ENCODE results near the gene RPS6KA5. TPM values are rescaled to one million over a fixed set of nuclear protein-coding genes. Genes with fewer than 3 reads are reported as not detected.
"Not testable (repeated sequence)": the region's sequence is repeated elsewhere in the genome, so short reads cannot be mapped to it uniquely, and the experiment has no call there.

RPS6KA5 gene
- total RNA-seq, 1 donor from 2014 or later, result 3.3 TPM

GRCh38 chr14:90939252-90939795 lies 121.1 kb downstream of the RPS6KA5 start:
- DNase-seq (ENCODE audit: low read depth), result not testable (repeated sequence)

GRCh38 chr14:90938615-90939014 lies 121.8 kb downstream of the RPS6KA5 start:
- no peak for DNase-seq (ENCODE audit: low read depth)

GRCh38 chr14:90936757-90937440 lies 123.5 kb downstream of the RPS6KA5 start:
- DNase-seq (ENCODE audit: low read depth), result no peak

GRCh38 chr14:90924621-90925340 lies 135.7 kb downstream of the RPS6KA5 start:
- DNase-seq (ENCODE audit: low read depth), result peak; percentile 41

- DNase-seq (ENCODE audit: low read depth), result peak; percentile 3
Observed at GRCh38 chr14:90922141-90922540, 138.3 kb downstream of the RPS6KA5 start.

- DNase-seq (ENCODE audit: low read depth), result no peak
Observed at GRCh38 chr14:90911121-90911520, 149.3 kb downstream of the RPS6KA5 start.

GRCh38 chr14:90907178-90907577 lies 153.3 kb downstream of the RPS6KA5 start:
- no peak for DNase-seq (ENCODE audit: low read depth)

GRCh38 chr14:90905531-90905930 lies 154.9 kb downstream of the RPS6KA5 start:
- DNase-seq (ENCODE audit: low read depth), result no peak

GRCh38 chr14:90903101-90903500 lies 157.3 kb downstream of the RPS6KA5 start:
- DNase-seq (ENCODE audit: low read depth), result peak; percentile 54

GRCh38 chr14:90900476-90901083 lies 159.9 kb downstream of the RPS6KA5 start:
- peak; percentile 18 for DNase-seq (ENCODE audit: low read depth)

- no peak for DNase-seq (ENCODE audit: low read depth)
Observed at GRCh38 chr14:90897022-90897421, 163.4 kb downstream of the RPS6KA5 start.

- no peak for DNase-seq (ENCODE audit: low read depth)
Observed at GRCh38 chr14:90894241-90894640, 166.2 kb downstream of the RPS6KA5 start.

- DNase-seq (ENCODE audit: low read depth), result no peak
Observed at GRCh38 chr14:90893510-90893909, 166.9 kb downstream of the RPS6KA5 start.

GRCh38 chr14:90892970-90893369 lies 167.5 kb downstream of the RPS6KA5 start:
- no peak for DNase-seq (ENCODE audit: low read depth)

- DNase-seq (ENCODE audit: low read depth), result no peak
Observed at GRCh38 chr14:90891326-90891725, 169.1 kb downstream of the RPS6KA5 start.

- no peak for DNase-seq (ENCODE audit: low read depth)
Observed at GRCh38 chr14:90890322-90891020, 170.0 kb downstream of the RPS6KA5 start.

- no peak for DNase-seq (ENCODE audit: low read depth)
Observed at GRCh38 chr14:90886297-90886815, 174.1 kb downstream of the RPS6KA5 start.

- no peak for DNase-seq (ENCODE audit: low read depth)
Observed at GRCh38 chr14:90883782-90884181, 176.7 kb downstream of the RPS6KA5 start.

GRCh38 chr14:90883197-90883596 lies 177.2 kb downstream of the RPS6KA5 start:
- no peak for DNase-seq (ENCODE audit: low read depth)

GRCh38 chr14:90880282-90880681 lies 180.2 kb downstream of the RPS6KA5 start:
- no peak for DNase-seq (ENCODE audit: low read depth)

- DNase-seq (ENCODE audit: low read depth), result no peak
Observed at GRCh38 chr14:90874599-90874998, 185.8 kb downstream of the RPS6KA5 start.
